Adipose tissue (tissue), 3 donors: ENCODE data around the gene MAP3K19. TPM values are rescaled to one million over a fixed set of nuclear protein-coding genes. Genes with fewer than 3 reads are reported as not detected.
"Not testable (repeated sequence)": the region's sequence is repeated elsewhere in the genome, so short reads cannot be mapped to it uniquely, and the experiment has no call there.

Experiments
- H3K27ac ChIP-seq: one replicate; pipeline ENCODE4 v1.5.1; 2013; ENCODE audit warnings: low read depth, low read length
- whole genome bisulfite sequencing, 3 donors: extraction: QIAGEN DNeasy Blood & Tissue Kit; methylation state at CpG; one replicate each; pipeline ENCODE4 v1.1.7; 2013; 5-methylcytosine and 5-hydroxymethylcytosine counted together
- polyA plus RNA-seq, 3 donors: library from polyadenylated mRNA; stranded (reverse); fragments of 200-250 nt; gene quantifications; one replicate each; pipeline ENCODE4 v1.2.3, GENCODE V29; 2013
- donor health status: healthy with polysubstance abuse.
- donor health status: Bipolar disorder and iron deficiency.
- donor health status: healthy.

Gene MAP3K19, protein sequence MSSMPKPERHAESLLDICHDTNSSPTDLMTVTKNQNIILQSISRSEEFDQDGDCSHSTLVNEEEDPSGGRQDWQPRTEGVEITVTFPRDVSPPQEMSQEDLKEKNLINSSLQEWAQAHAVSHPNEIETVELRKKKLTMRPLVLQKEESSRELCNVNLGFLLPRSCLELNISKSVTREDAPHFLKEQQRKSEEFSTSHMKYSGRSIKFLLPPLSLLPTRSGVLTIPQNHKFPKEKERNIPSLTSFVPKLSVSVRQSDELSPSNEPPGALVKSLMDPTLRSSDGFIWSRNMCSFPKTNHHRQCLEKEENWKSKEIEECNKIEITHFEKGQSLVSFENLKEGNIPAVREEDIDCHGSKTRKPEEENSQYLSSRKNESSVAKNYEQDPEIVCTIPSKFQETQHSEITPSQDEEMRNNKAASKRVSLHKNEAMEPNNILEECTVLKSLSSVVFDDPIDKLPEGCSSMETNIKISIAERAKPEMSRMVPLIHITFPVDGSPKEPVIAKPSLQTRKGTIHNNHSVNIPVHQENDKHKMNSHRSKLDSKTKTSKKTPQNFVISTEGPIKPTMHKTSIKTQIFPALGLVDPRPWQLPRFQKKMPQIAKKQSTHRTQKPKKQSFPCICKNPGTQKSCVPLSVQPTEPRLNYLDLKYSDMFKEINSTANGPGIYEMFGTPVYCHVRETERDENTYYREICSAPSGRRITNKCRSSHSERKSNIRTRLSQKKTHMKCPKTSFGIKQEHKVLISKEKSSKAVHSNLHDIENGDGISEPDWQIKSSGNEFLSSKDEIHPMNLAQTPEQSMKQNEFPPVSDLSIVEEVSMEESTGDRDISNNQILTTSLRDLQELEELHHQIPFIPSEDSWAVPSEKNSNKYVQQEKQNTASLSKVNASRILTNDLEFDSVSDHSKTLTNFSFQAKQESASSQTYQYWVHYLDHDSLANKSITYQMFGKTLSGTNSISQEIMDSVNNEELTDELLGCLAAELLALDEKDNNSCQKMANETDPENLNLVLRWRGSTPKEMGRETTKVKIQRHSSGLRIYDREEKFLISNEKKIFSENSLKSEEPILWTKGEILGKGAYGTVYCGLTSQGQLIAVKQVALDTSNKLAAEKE (N-terminal part only)
- not detected for polyA plus RNA-seq

DNA sequence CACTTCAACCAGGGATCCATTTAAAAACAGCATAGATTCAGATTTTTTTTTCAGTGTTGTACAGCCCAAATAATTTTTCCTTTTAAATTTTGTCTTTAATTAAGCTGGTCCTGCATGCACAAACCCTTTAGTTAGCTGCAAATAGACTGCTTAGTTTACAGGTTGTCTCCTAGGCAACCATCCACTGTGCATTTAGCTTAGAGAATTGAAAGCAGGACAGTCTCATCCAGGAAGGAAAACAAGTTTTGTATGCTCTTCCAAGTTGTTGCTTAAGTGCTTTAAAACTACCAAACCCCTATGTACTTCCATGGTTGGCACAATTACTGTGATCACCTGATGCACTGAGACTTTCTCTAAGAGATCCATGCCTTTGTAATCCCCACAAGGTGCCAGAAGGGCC is at the start of gene MAP3K19:
Gene MAP3K19 (minus strand): TSS at position 148 of the 400 bp plus-strand sequence. CDS start 22,800 bp downstream, outside the sequence.
- H3K27ac ChIP-seq, result no peak within 1 kb of the TSS

DNA sequence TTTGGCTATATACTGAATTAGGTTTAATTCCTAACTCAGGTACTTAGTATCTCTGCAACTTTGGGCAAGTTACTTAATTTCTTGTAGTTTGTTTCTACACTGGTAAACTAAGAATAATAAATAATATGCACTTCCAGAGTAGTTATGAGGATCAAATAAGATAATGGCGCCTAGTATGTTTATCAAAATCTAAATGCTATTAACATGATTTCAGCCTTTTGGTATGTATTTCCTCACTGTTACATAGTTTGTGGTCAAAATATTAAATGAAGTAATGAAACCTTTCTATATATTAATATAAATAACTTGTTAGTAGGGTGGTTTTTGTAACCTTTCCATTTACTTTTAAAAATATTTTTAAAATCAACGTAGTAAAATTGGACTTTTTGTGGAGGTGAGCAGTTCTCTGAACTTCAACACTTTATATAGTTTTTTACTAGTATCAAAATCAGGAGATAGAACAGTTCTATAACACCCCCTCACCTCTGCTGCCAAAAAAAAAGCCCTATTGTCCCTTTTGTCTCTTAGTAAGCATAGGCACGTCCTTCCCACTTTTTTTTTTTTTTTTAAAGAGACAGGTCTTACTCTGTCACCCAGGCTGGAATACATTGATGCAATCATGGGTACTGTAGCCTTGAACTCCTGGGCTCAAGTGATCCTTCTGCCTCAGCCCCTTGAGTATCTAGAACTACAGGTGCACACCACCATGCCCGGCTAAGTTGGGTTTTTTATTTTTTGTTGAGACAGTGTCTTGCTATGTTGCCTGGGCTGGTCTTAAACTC is 49.6 kb upstream of the MAP3K19 start:
- 89 to 96% (median 93%) methylated on average over 4 of the region's 4 CpGs for WGBS, 3 donors
- no peak overlapping the region for H3K27ac ChIP-seq

DNA sequence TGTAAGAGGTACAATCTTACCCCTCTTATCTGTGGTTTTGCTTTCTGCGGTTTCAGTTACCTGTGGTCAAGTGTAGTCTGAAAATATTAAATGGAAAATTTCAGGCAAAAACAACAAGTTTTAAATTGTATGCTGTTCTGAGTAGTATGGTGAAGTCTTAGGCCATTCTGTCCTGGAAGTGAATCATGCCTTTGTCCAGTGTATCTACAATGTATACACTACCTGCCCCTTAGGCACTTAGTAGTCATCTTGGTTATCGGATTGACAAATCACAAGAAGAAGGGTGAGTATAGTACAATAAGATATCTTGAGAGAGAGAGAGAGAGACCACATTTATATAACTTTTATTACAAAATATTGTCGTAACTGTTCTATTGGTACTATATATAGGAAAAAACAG is 48.3 kb upstream of the MAP3K19 start:
- WGBS, 3 donors, result 97 to 100% (median 98%) methylated on average over 3 of the region's 3 CpGs
- H3K27ac ChIP-seq, result no peak overlapping the region

DNA sequence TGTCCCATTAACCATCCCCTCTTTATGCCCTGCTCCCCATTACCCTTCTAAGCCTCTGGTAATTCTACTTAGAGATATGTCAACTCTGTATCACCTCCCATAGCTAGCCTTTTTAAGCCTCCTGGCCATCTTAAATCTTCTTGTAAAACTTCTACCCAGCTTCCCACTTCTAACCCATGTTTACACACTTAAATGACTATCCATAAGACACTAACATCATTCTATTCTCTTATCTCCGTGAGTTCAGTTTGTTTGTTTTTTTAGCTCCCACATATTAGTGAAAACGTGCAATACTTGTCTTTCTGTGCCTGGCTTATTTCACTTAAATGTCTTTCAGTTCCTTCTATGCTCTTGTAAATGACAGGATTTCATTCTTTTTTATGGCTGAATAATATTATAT is 47.3 kb upstream of the MAP3K19 start:
- WGBS, 3 donors, result 79 to 91% (median 87%) methylated on average over 2 of the region's 2 CpGs
- no peak overlapping the region for H3K27ac ChIP-seq

DNA sequence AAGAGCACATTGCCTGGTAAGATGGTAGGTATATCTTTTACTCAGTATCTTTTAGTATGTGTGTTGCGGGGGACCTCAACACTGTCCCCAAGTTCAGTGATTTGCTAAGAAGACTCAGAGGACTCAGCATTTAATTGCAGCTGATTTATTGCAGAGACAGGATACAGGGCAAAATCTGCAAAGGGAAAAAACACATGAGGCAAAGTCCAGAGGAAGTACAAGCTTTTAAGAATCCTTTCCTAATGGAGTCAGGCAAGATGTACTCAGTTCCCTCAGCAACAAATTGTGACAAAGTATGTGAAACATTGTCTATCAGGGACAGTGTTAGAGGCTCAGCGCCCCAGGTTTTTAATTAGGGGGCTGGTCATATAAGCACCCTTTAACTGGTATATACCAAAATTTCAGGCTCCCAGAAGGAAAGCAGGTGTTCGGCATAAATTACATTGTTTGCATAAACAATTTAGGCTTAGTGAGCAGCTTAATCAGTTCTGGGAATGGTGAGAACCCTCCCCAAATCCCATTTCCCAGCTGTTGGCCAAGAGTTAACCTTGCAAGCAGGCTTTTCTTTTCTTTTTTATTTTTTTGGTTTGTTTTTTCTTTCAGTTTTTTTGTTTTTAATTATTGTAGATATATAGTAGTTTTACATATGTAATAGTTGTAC is 46.6 kb upstream of the MAP3K19 start:
- WGBS, 3 donors, result 93 to 94% (median 93%) methylated on average over 3 of the region's 3 CpGs
- no peak overlapping the region for H3K27ac ChIP-seq

DNA sequence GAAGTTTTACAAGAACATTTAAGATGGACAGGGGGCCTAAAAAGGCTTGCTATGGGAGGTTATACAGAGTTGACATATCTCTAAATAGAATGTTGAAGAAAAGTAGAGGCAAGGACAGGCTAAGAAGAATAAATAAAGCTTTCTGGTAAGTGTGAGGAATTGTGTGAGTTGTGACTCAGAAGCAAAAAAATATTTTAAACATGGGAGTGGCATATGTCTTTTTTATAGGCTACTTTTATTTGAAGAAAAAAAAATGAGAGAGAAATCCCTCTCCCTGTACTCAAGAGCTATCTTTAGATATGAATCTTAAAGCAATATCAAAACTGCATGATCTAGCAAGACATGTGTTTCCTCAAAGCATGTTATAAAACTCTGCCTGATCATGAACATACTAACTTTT is 45.9 kb upstream of the MAP3K19 start:
- H3K27ac ChIP-seq, result no peak overlapping the region

DNA sequence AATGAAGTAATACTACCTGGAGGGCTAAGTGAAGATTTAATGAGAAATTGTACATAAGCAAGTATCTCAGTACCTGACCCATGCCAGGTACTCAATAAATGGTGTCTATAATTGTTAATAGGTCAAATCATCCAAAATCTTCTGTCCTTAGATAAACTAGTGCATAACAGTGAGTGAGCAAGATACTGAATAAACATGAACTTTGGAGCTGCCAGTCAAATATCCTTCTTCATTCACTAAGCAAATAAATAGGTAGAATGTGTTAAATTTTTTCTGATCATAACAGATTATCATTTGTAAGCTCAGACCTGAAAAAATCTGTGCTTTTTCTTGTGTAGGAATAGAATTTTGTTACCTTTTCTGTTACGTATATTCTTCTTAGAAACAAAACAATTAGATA is 44.4 kb upstream of the MAP3K19 start:
- WGBS, 3 donors, result 84 to 97% (median 91%) methylated on average over 1 of the region's 1 CpG

DNA sequence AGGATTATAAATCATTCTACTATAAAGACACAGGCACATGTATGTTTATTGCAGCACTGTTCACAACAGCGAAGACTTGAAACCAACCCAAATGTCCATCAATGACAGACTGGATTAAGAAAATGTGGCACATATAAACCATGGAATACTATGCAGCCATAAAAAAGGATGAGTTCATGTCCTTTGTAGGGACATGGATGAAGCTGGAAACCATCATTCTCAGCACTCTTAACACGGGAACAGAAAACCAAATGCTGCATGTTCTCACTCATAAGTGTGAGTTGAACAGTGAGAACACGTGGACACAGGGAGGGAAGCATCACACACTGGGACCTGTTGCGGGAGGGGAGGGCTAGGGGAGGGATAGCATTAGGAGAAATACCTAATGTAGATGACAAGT is 42.4 kb upstream of the MAP3K19 start:
- 95 to 99% (median 98%) methylated on average over 4 of the region's 4 CpGs for WGBS, 3 donors
- H3K27ac ChIP-seq, result not testable (repeated sequence)

More for the DNA sequence above, 44.4 kb upstream of the MAP3K19 start:
- no peak overlapping the region for H3K27ac ChIP-seq

DNA sequence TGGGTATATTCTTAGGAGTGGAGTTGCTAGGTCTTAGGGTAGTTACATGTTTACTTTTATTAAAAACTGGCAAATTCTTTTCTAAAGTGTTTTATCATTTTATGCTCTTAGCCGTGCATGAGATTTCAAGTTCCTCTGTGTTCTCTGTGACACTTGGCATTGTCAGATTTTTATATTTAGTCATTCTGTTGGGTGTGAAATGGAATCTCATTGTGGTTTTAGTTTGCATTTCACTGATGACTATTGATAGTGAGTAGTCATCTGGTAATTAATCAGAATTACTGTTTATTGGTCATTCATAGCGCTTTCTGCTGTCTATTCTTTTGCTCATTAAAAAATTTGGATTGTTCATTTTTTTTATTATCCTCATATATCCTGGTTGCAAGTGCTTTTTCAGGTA is 39.0 kb upstream of the MAP3K19 start:
- WGBS, 3 donors, result 92 to 99% (median 97%) methylated on average over 2 of the region's 2 CpGs

DNA sequence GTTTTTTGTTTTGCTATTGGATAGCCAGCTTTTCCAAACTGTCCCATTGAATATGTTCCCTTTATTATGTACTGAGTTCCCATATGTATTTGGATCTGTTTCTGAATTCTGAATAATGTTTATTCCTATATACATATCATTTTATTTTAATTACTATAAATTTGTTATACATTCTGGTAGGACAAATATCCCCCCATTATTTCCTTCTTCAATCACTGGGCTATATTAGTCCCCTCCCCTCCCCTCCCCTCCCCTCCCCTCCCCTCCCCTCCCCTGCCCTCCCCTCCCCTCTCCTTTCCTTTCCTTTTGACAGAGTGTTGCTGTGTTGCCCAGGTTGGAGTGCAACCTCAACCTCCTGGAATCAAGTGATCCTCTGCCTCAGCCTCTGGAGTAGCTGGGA is 31.2 kb upstream of the MAP3K19 start:
- H3K27ac ChIP-seq, result no peak overlapping the region

More for the DNA sequence above, 39.0 kb upstream of the MAP3K19 start:
- H3K27ac ChIP-seq, result no peak overlapping the region

DNA sequence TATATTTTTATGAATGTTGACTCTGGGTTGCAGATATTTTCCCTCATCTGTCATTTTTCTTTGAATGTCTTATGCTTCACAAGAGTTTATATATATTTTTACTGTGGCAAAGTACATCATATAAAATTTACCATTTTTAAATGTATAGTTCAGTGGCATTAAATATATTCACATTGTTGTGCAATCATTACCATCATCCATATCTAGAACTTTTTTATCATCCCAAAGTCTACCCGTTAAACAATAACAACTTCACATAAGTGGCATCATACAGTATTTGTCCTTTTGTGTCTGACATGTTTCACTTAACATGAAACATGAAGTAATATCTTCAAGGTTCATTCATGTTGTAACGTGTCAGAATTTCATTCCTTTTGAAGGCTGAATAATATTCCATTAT is 29.3 kb upstream of the MAP3K19 start:
- no peak overlapping the region for H3K27ac ChIP-seq
- WGBS, 3 donors, result 96 to 99% (median 97%) methylated on average over 2 of the region's 2 CpGs

DNA sequence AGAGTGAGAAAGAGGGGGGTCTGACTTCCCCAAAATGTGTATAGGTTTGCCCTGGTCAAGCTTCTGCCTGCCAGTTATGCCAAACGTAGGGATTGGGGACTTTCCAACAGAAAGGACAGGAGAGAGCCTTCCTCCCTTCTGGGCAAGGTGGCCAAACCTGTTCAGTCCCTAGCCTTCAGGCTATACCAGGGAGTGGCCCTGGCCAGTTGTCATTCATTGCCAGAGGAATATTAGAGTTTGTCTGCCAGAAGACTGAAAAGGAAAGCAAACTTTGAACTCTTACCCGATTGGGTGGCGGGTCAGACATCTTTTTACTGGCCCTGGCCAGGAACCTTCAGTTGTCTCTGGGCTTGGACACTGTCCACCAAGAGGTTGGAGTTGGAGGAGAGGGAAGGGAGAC is 27.0 kb upstream of the MAP3K19 start:
- H3K27ac ChIP-seq, result no peak overlapping the region
- 47 to 95% (median 94%) methylated on average over 3 of the region's 3 CpGs for WGBS, 3 donors

DNA sequence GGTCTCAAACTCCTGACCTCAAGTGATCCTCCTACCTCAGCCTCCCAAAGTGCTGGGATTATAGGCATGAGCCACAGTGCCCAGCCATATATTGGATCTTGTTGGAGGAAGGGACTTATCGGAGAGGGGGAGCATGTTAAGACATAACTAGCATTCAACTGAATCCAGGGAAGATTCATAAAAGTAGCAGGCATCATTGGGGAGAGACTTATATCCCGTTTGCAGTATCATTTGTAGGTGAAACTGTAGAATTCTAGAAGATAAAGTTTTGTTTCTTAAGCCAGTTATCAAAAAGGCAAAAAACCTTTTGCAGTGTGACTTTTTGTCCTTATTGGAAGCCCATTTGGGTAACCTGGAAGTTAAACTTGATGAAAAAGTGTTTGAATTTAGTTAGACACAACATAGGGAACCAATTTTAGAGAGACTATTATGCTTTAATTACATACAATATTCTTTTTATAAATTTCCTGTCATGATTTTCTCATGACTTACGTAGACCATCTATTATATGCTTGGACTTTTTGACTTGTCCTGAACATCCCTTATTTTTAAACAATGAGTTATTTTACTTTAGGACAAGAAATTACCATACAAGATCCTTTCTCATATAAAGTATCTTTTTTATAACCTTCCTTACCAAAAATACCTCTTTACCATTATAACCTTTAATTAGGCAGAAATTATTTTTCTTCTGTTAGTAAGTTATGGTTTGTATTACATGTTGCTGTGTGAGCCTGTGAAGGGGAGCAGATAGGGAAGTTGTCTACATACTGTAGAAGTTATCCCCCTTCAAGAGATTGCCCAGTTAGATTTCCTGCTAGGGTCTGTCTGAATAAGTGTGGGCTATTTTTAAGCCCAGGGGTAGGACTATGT is 25.1 kb upstream of the MAP3K19 start:
- 98% methylated on average over 3 of the region's 3 CpGs for WGBS, 3 donors
- H3K27ac ChIP-seq, result no peak overlapping the region

DNA sequence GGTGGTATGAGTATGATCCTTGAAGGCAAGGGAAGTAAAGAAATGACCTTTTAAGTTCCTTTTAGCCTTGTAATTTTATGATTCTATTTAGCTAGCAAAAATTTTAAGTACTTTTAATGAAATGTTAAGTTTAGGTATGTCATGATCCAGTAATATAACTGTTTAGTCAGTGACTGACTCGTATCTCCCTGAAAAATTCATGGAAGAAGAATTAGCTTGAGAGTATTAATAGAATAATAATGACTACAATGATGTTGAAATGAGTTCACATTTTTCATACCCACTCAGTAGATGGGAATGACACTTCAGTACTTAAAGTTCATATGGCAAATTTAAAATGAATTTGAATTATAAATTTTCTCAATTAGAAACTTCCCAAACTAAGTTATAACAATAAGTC is 19.5 kb upstream of the MAP3K19 start:
- no peak overlapping the region for H3K27ac ChIP-seq
- 84 to 86% (median 85%) methylated on average over 1 of the region's 1 CpG for WGBS, 3 donors

DNA sequence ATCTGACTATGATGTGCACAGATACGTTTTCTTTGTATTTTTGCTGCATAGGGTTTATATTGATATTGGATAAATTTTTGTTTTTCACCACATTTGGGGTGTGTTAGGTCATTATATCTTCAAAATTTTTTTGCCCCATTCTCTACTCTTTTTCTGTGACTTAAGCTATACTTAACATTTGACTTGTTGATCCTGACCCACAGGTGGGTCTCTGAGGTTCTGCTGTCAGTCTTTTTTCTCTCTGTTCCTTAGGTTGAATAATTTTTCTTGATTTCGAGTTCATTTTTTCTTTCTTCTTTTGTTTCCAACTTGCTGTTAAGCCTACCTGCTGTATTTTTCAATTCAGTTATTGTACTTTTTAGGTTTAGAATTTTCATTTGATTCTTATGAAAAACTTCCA is 16.9 kb upstream of the MAP3K19 start:
- H3K27ac ChIP-seq, result no peak overlapping the region
- 91 to 98% (median 97%) methylated on average over 2 of the region's 2 CpGs for WGBS, 3 donors

DNA sequence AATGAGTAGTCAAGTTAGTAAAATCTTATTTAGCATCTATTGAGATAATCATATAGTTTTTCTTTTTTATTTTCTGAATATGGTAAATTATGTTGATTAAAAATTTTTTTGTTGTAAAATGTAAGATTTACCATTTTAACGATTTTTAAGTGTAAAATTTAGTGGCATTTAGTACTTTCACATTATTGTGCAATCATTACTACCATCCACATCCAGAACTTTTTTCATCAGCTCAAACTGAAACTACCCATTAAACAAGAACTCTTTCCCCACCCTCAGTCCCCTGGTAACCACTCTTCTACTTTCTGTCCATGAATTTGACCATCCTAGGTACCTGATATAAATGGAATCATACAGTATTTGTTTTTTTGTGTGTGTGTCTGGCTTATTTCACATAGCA is 16.0 kb upstream of the MAP3K19 start:
- 81 to 92% (median 87%) methylated on average over 1 of the region's 1 CpG for WGBS, 3 donors
- no peak overlapping the region for H3K27ac ChIP-seq

DNA sequence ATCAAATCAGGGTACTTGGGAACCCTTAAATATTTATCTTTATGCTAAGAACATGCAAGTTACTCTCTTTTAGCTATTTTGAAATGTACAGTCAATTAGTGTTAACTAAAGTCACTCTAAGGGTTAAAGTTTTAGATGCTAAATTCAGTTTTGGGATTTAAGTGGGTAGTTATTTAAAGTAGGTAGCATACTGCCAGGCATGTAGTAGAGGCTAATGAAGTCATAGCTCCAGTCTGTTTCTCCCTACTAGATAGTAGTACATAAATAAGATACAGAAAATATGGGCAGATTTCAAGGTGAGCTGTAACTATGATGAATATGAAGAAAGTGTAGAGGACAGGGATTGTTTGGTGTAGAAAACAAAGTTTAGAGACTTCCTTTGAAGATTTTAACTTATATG is 12.3 kb upstream of the MAP3K19 start:
- H3K27ac ChIP-seq, result no peak overlapping the region
